Activated T-helper 1 cell treated with anti-CD3 and anti-CD28 coated beads, Interleukin-12 subunit alpha, Interleukin-12 subunit beta, Interleukin-2, Interleukin-4 antibody, amounts not matched to agents 30 ng/mL and 10 ng/mL and 1 ng/mL, durations not matched to agents 14 hours and 24 hours and 36 hours (primary cell): ENCODE results near the gene NOL4L. TPM values are rescaled to one million over a fixed set of nuclear protein-coding genes. Genes with fewer than 3 reads are reported as not detected.

Source experiments
- DNase-seq: peaks from one replicate; pipeline ENCODE4 v3.0.0; 2021; ENCODE audit warnings: low spot score
- H3K27ac Mint-ChIP-seq: one replicate; pipeline ENCODE4 v1.8.0; 2021; ENCODE audit warnings: mild to moderate bottlenecking, mixed read lengths
- H3K27me3 Mint-ChIP-seq: one replicate; pipeline ENCODE4 v1.8.0; 2022; ENCODE audit warnings: mild to moderate bottlenecking, moderate library complexity, mixed read lengths; ENCODE audit not compliant: insufficient read depth
- H3K36me3 Mint-ChIP-seq: one replicate; pipeline ENCODE4 v1.8.0; 2021; ENCODE audit warnings: low read depth, mixed read lengths
- H3K4me1 Mint-ChIP-seq: one replicate; pipeline ENCODE4 v1.8.0; 2021; ENCODE audit warnings: low read depth, mixed read lengths
- H3K4me3 Mint-ChIP-seq: one replicate; pipeline ENCODE4 v1.8.0; 2021; ENCODE audit warnings: mild to moderate bottlenecking, moderate library complexity, mixed read lengths
- H3K9me3 Mint-ChIP-seq: one replicate; pipeline ENCODE4 v1.8.0; 2021; ENCODE audit warnings: mixed read lengths
- intact Hi-C: fragments of 100-400 bp; cut with micrococcal nuclease; formaldehyde crosslinking; loops from one replicate; pipeline ENCODE4 v1.15.1; 2024
- total RNA-seq: library from RNA; stranded (reverse); gene quantifications from 2 replicates; pipeline ENCODE4 v1.2.3, GENCODE V29; 2022

The NOL4L gene
- total RNA-seq, 1 donor from 2014 or later, result 14.3 TPM

DNA sequence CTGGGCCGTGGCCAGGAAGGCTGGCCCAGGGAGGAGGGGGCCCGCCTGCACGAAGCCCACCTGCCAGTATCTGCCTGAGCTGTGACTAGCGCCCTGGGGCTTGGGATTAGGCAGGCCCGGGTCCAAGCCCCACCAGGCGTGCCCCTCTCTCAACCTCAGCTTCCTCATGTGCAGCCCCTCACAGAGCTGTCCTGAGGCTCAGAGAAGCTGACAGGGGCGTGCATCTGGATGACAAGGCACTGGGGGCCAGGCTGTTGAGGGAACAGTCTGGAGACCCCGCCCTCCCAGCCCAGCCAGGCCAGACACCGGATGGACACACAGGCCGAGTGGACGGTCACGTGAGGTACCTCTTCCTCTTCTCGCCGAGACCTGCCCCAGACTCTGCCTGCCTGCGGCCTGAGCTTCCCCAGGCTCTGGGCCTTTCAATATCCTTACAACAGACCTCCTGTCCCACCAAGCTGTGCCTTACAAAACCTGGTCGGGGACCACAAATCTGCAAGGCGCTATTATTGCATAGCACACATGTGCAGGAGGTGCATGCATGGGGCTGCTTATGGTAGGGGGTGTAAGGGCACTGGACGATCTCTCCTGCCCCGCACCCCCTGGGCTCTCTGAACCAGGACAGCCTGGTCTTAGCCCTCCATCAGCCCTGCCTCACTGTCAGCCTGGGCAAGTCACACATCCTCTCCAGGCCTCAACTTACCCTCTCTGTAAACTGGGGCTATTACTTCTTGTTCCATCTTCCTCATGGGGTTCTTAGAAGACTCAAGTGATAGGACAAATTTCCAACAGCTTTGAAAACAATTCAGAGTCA, 20.0 kb downstream of the NOL4L start:
- Mint-ChIP-seq H3K27ac (no peak overlapping the region), H3K4me1 (peaks cover 10% of the 10 kb centered on the region), H3K4me3 (no peak overlapping the region), H3K36me3 (no peaks in the 10 kb centered on the region), H3K9me3 (no peaks in the 10 kb centered on the region), H3K27me3 (no peaks in the 10 kb centered on the region)
- no peak for DNase-seq
- intact Hi-C loops, result no loop called here

- Mint-ChIP-seq H3K9me3 (no peaks in the 10 kb centered on the region), H3K36me3 (no peaks in the 10 kb centered on the region)
- intact Hi-C loops, result no loop called here
These were observed 20.7 kb downstream of the NOL4L start for GRCh38 chr20:32564440-32564839.

DNA sequence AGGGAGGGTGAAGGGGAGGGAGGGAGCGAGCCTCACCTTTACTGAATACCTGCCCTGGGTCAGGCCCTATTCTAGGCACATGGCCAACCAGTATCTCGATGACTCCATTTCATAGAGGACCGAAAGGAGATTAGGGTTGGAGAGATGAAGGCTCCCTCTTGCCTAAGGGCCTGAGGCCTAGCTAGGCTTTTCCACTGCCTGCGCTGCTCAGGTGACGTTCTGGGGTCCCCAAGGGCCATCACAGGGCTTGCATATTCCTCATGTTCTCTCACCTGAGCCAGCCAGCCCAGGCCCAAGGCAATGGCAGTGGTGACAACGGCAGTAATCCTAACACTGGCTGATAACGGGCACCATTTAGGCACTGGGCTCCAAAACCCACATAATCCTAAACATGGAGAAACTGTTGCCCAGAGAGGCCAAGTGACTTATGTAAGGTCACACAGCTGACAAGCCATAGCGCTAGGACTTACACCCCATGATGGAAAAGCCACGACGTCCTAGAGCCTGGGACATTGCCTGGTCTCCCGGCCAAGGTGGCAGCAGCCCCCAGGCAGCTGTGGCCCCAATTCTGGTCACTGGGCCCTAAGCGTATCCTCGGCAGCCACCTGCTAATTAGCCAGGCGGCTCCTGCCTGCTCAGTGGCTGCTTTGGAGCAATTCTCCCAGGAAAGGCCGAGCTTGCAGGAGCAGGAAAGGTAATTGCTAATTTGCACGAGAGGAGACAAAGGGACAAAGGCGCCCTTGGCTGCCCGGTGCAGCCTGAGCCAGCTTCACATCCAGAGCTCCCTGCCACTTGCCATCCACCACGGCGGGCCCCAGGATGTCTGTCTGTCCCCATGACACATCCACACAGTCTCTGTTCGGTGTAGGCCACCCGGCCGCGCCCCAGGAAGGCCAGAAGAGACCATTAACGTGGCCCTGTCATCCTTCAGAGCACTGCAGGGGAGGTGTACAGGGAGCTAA, 21.5 kb downstream of the NOL4L start:
- no peaks in the 10 kb centered on the region for H3K9me3 Mint-ChIP-seq
- H3K4me1 Mint-ChIP-seq, result peaks cover 6% of the 10 kb centered on the region
- intact Hi-C loops, result no loop called here
- H3K27ac Mint-ChIP-seq, result no peak overlapping the region
- no peaks in the 10 kb centered on the region for H3K36me3 Mint-ChIP-seq
- DNase-seq, result no peak
- no peak overlapping the region for H3K4me3 Mint-ChIP-seq
- H3K27me3 Mint-ChIP-seq, result no peaks in the 10 kb centered on the region

More at GRCh38 chr20:32564440-32564839, 20.7 kb downstream of the NOL4L start:
- Mint-ChIP-seq H3K4me1 (peaks cover 11% of the 10 kb centered on the region), H3K4me3 (no peak overlapping the region), H3K27me3 (no peaks in the 10 kb centered on the region), H3K27ac (no peak overlapping the region)
- no peak for DNase-seq

DNA sequence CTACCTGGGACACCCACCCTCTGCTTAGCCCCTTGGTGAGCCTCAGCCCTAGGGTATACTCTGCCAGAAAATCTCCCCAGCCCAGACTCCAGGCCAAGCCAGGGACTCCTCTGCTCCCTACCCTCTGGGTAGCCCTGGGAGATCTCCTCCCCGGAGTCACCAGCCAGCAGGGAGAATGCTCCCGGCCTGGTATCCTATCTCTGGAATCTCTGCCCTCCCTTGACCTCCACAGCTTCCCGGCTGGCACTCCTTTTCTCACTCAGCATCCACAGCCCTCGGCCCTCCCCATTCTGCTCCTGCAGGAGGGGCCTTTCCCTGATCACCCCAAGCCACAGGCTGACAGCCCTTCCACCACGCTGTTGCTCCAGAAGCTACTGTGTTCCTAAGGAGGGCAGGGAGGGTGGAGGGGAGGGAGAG, 22.6 kb downstream of the NOL4L start:
- intact Hi-C loops, result no loop called here
- DNase-seq, result no peak
- H3K4me1 Mint-ChIP-seq, result peaks cover 6% of the 10 kb centered on the region
- H3K4me3 Mint-ChIP-seq, result no peak overlapping the region
- no peaks in the 10 kb centered on the region for H3K9me3 Mint-ChIP-seq
- H3K27ac Mint-ChIP-seq, result no peak overlapping the region
- H3K27me3 Mint-ChIP-seq, result no peaks in the 10 kb centered on the region
- no peaks in the 10 kb centered on the region for H3K36me3 Mint-ChIP-seq

DNA sequence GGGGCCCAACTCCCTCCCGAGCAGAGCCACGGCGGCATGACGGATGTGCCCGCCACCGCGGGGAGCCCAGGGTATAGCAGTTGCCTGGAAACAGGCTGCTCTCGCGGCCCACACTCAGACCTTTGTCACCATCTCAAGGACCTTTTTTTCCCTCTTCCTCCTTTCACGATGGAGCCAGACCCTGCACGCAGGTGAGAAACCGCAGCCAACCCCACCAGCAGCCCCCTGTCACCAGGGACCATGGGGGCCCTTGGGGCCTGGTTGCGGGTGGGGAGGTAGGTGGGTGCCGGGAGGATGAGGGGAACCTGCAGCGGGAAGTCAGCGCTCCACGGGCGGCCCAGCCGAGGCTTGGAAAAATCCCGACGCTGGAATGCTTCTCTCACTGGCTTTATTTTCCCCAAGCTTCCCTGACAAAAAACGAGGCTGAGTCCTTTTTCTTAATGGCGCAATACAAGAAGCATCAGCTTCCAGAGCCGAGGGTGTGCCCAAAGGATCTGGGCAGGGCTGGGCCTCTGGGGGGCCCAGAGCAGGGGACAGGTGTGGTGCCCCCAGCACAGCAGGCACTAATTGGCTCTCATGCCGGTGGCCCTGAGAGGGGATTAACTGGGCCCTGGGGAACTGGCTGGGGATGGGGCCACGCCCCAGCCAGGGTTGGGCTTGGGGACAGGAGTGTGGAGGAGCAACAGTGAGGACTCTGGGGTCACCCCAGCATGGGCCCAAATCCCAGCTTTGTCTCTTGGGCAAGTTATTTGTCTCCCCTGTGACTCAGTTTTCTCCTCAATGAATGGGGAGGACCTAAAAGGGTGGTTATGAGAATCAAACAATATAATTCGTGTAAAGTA, 23.9 kb downstream of the NOL4L start:
- no peaks in the 10 kb centered on the region for H3K36me3 Mint-ChIP-seq

DNA sequence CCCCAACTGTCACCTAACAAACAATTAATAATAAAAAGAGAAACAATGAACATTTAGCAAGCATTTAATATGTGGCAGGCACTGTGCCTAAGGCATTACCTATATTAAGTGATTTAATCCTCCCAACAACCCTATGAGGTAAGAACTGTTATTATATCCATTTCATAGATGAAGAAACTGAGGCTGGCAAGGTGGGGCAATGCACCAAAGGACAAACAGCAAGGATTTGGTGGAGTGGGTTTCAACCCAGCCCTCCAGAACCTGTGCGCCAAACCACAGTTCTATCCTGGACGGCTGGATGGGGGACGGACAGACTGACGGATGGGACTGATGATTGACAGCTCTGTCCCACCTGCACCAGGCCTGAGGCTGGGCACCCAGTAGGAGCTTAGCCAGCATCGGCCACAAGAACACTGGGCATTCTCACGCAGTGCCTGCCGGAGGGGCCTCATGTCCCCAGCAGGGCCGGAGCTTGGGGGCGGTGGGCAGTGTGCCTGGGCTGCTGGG, 24.6 kb downstream of the NOL4L start:
- H3K36me3 Mint-ChIP-seq, result peaks cover under 1% of the 10 kb centered on the region
- H3K9me3 Mint-ChIP-seq, result no peaks in the 10 kb centered on the region
- intact Hi-C loops, result no loop called here
- no peak overlapping the region for H3K4me3 Mint-ChIP-seq
- DNase-seq, result no peak
- H3K27ac Mint-ChIP-seq, result no peak overlapping the region
- H3K27me3 Mint-ChIP-seq, result no peaks in the 10 kb centered on the region
- H3K4me1 Mint-ChIP-seq, result peaks cover 7% of the 10 kb centered on the region

More for the DNA sequence above, 23.9 kb downstream of the NOL4L start:
- intact Hi-C loops, result no loop called here
- no peak for DNase-seq
- no peak overlapping the region for H3K4me3 Mint-ChIP-seq
- peaks cover 6% of the 10 kb centered on the region for H3K4me1 Mint-ChIP-seq
- H3K27ac Mint-ChIP-seq, result no peak overlapping the region
- no peaks in the 10 kb centered on the region for H3K27me3 Mint-ChIP-seq
- H3K9me3 Mint-ChIP-seq, result no peaks in the 10 kb centered on the region

GRCh38 chr20:32559753-32560380, 25.3 kb downstream of the NOL4L start:
- peaks cover 14% of the 10 kb centered on the region for H3K4me1 Mint-ChIP-seq
- H3K36me3 Mint-ChIP-seq, result peaks cover 3% of the 10 kb centered on the region
- no peaks in the 10 kb centered on the region for H3K9me3 Mint-ChIP-seq
- intact Hi-C loops, result no loop called here
- no peaks in the 10 kb centered on the region for H3K27me3 Mint-ChIP-seq
- no peak overlapping the region for H3K27ac Mint-ChIP-seq
- no peak for DNase-seq
- no peak overlapping the region for H3K4me3 Mint-ChIP-seq

- H3K9me3 Mint-ChIP-seq, result no peaks in the 10 kb centered on the region
- intact Hi-C loops, result no loop called here
- no peaks in the 10 kb centered on the region for H3K27me3 Mint-ChIP-seq
- no peak overlapping the region for H3K4me3 Mint-ChIP-seq
- H3K36me3 Mint-ChIP-seq, result peaks cover 3% of the 10 kb centered on the region
- H3K4me1 Mint-ChIP-seq, result peaks cover 20% of the 10 kb centered on the region
- H3K27ac Mint-ChIP-seq, result no peak overlapping the region
- DNase-seq, result no peak
These were observed 25.9 kb downstream of the NOL4L start for GRCh38 chr20:32559205-32559752.

- H3K4me3 Mint-ChIP-seq, result no peak overlapping the region
- H3K4me1 Mint-ChIP-seq, result peaks cover 24% of the 10 kb centered on the region
- no peaks in the 10 kb centered on the region for H3K9me3 Mint-ChIP-seq
- H3K27ac Mint-ChIP-seq, result no peak overlapping the region
- intact Hi-C loops, result no loop called here
- no peaks in the 10 kb centered on the region for H3K27me3 Mint-ChIP-seq
- DNase-seq, result no peak
- H3K36me3 Mint-ChIP-seq, result peaks cover 3% of the 10 kb centered on the region
These were observed 26.6 kb downstream of the NOL4L start for GRCh38 chr20:32558526-32558925.

DNA sequence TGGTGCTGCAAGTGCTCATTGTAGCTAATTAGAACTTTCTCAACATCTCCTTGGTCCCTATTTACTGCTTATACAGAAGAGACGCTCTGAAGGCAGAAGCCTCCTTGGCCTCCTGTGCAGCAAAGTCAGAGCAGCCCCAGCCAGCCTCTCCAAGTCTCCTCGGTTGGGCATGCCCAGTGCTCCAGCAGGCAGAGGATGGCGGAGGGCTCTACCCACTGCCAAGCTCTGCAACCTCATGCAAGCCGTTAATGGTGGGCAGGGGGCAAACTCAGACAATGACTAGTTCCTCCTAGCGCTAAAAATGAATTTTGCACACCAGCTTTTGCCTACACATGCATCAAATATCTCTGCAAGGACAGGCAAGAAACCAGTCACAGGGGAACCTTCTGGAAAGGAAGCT, 27.8 kb downstream of the NOL4L start:
- H3K4me1 Mint-ChIP-seq, result peaks cover 32% of the 10 kb centered on the region
- no peak for DNase-seq
- no peaks in the 10 kb centered on the region for H3K27me3 Mint-ChIP-seq
- H3K4me3 Mint-ChIP-seq, result no peak overlapping the region
- no peaks in the 10 kb centered on the region for H3K9me3 Mint-ChIP-seq
- intact Hi-C loops, result no loop called here
- H3K36me3 Mint-ChIP-seq, result peaks cover 3% of the 10 kb centered on the region
- H3K27ac Mint-ChIP-seq, result no peak overlapping the region

- intact Hi-C loops, result no loop called here
- no peaks in the 10 kb centered on the region for H3K9me3 Mint-ChIP-seq
- DNase-seq, result no peak
- peaks cover 3% of the 10 kb centered on the region for H3K36me3 Mint-ChIP-seq
- no peaks in the 10 kb centered on the region for H3K27me3 Mint-ChIP-seq
- peaks cover 32% of the 10 kb centered on the region for H3K4me1 Mint-ChIP-seq
- H3K4me3 Mint-ChIP-seq, result no peak overlapping the region
- no peak overlapping the region for H3K27ac Mint-ChIP-seq
These were observed 28.6 kb downstream of the NOL4L start for GRCh38 chr20:32556312-32557184.
